ENCODE results near the gene CNFN. TPM values are rescaled to one million over a fixed set of nuclear protein-coding genes. Genes with fewer than 3 reads are reported as not detected.
A peak's percentile ranks its signal among the peaks of the same experiment; 100 is the strongest.

Gene CNFN
- total RNA-seq, 1 experiment from 2014 or later = not detected

DNA sequence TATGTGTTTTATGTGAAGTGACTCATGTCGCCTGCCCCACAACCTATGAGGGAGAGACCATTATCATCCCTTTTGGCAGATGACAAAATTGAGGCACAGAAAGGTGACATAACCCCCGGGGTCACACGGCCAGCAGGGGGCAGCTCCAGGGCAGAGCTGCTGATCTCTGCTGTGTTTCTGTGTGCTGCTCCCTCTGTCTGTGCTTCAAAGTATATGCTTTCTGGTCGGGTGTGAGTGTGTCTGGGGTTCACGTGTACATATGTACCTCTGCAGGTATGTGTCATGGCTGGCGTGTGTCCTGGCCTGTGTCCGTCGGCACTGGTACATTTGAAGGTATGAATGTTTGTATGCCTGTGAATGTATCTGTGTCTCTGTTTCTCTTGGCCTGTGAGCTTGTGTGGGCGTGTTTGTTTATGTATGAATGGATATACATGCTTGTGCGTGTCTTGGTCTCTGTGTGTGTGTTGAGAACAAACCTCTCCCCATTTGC lies 30.0 kb upstream of the CNFN start:
- H2AFZ ChIP-seq (ENCODE audit: low read length) = no peak overlapping the region
- H3K9ac ChIP-seq (ENCODE audit: low read length) = peak overlapping the region; percentile 18; the same call in 1 of the 2 replicates
- no peak overlapping the region for H3K4me3 ChIP-seq (ENCODE audit: low read length)
- peaks cover 31% of the 10 kb centered on the region; the same call in 1 of the 2 replicates for H4K20me1 ChIP-seq (ENCODE audit: insufficient read depth, low read depth, low read length)
- peaks cover 31% of the 10 kb centered on the region for H3K4me1 ChIP-seq (ENCODE audit: low read length)
- peaks cover 7% of the 10 kb centered on the region; the same call in 1 of the 2 replicates for H3K36me3 ChIP-seq (ENCODE audit: insufficient read depth, low read length)
- no peaks in the 10 kb centered on the region for H3K9me2 ChIP-seq (replicated peaks; ENCODE audit: insufficient read depth, low read length)
- H3K9me3 ChIP-seq (ENCODE audit: low read length) = no peaks in the 10 kb centered on the region
- peak overlapping the region; percentile 92; the same call in 1 of the 2 replicates for H3K27ac ChIP-seq (ENCODE audit: low read length)
- no peaks in the 10 kb centered on the region for H3K27me3 ChIP-seq (ENCODE audit: low read length)
- DNase-seq = peak; percentile 92
- H3K79me2 ChIP-seq (ENCODE audit: low read length) = peaks cover 48% of the 10 kb centered on the region
- peak overlapping the region; percentile 73 for H3K4me2 ChIP-seq (ENCODE audit: low read depth, low read length, poor library complexity, severe bottlenecking)

GRCh38 chr19:42419309-42419708 lies 29.2 kb upstream of the CNFN start:
- Histone ChIP-seq H3K4me1 (ENCODE audit: low read length) (peaks cover 31% of the 10 kb centered on the region), H3K4me3 (ENCODE audit: low read length) (no peak overlapping the region), H3K4me2 (ENCODE audit: low read depth, low read length, poor library complexity, severe bottlenecking) (no peak overlapping the region), H4K20me1 (ENCODE audit: insufficient read depth, low read depth, low read length) (peaks cover 31% of the 10 kb centered on the region; the same call in 1 of the 2 replicates), H3K79me2 (ENCODE audit: low read length) (peaks cover 50% of the 10 kb centered on the region), H3K9ac (ENCODE audit: low read length) (no peak overlapping the region), H3K9me2 (replicated peaks; ENCODE audit: insufficient read depth, low read length) (no peaks in the 10 kb centered on the region), H3K27me3 (ENCODE audit: low read length) (no peaks in the 10 kb centered on the region), H3K27ac (ENCODE audit: low read length) (no peak overlapping the region), H3K9me3 (ENCODE audit: low read length) (no peaks in the 10 kb centered on the region), H3K36me3 (ENCODE audit: insufficient read depth, low read length) (peaks cover 7% of the 10 kb centered on the region; the same call in 1 of the 2 replicates), H2AFZ (ENCODE audit: low read length) (no peak overlapping the region)
- DNase-seq = no peak

GRCh38 chr19:42412661-42413076 lies 22.6 kb upstream of the CNFN start:
- no peaks in the 10 kb centered on the region for H3K27me3 ChIP-seq (ENCODE audit: low read length)
- H4K20me1 ChIP-seq (ENCODE audit: insufficient read depth, low read depth, low read length) = peaks cover 12% of the 10 kb centered on the region; the same call in 1 of the 2 replicates
- H3K4me3 ChIP-seq (ENCODE audit: low read length) = no peak overlapping the region
- 0 out of 2 replicates have a peak, but pooled peaks cover 4% of the 10 kb centered on the region for H3K36me3 ChIP-seq (ENCODE audit: insufficient read depth, low read length)
- H3K27ac ChIP-seq (ENCODE audit: low read length) = no peak overlapping the region
- H3K4me2 ChIP-seq (ENCODE audit: low read depth, low read length, poor library complexity, severe bottlenecking) = no peak overlapping the region
- peaks cover 17% of the 10 kb centered on the region for H3K79me2 ChIP-seq (ENCODE audit: low read length)
- no peak for DNase-seq
- H3K9me2 ChIP-seq (replicated peaks; ENCODE audit: insufficient read depth, low read length) = no peaks in the 10 kb centered on the region
- no peaks in the 10 kb centered on the region for H3K4me1 ChIP-seq (ENCODE audit: low read length)
- H3K9ac ChIP-seq (ENCODE audit: low read length) = no peak overlapping the region
- no peaks in the 10 kb centered on the region for H3K9me3 ChIP-seq (ENCODE audit: low read length)
- H2AFZ ChIP-seq (ENCODE audit: low read length) = no peak overlapping the region

- Histone ChIP-seq H3K27me3 (ENCODE audit: low read length) (no peaks in the 10 kb centered on the region), H4K20me1 (ENCODE audit: insufficient read depth, low read depth, low read length) (peaks cover 12% of the 10 kb centered on the region; the same call in 1 of the 2 replicates), H3K36me3 (ENCODE audit: insufficient read depth, low read length) (0 out of 2 replicates have a peak, but pooled peaks cover 4% of the 10 kb centered on the region), H3K79me2 (ENCODE audit: low read length) (peaks cover 14% of the 10 kb centered on the region), H3K4me1 (ENCODE audit: low read length) (no peaks in the 10 kb centered on the region), H3K9me2 (replicated peaks; ENCODE audit: insufficient read depth, low read length) (no peaks in the 10 kb centered on the region), H3K4me3 (ENCODE audit: low read length) (no peak overlapping the region), H2AFZ (ENCODE audit: low read length) (no peak overlapping the region), H3K9me3 (ENCODE audit: low read length) (no peaks in the 10 kb centered on the region), H3K9ac (ENCODE audit: low read length) (no peak overlapping the region), H3K27ac (ENCODE audit: low read length) (no peak overlapping the region), H3K4me2 (ENCODE audit: low read depth, low read length, poor library complexity, severe bottlenecking) (no peak overlapping the region)
- no peak for DNase-seq
These were observed 22.1 kb upstream of the CNFN start for GRCh38 chr19:42412227-42412626.

DNA sequence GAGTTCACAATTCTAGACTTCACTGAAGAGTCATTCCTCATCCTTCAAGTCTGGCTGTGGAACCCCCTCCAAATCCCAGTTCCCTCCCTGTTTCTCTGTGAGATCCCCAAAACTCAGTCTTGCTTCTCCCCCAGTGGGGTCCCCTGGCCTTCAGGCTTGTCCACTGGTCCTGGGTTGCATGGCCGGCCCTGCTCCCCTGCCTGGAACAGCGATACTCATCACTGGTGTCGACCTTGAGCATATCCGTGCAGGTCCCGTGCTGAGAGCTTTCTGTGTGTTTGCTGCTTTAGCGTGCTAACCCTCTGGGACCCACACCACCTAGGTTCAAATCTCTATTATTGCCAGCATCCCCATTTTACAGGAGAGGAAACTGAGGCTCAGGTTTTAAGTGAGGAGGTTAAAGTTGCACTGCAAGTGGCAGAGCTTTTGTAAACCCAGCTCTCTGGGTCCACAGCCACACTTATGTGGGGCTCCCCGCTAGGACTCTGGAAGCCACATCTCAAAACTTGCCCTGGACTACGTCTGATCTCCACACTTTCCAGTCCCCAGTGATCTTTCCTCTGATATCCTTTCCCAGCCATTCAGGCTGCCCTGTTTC lies 21.6 kb upstream of the CNFN start:
- Histone ChIP-seq H3K27ac (ENCODE audit: low read length) (no peak overlapping the region), H4K20me1 (ENCODE audit: insufficient read depth, low read depth, low read length) (peaks cover 12% of the 10 kb centered on the region; the same call in 1 of the 2 replicates)
- no peak for DNase-seq

DNA sequence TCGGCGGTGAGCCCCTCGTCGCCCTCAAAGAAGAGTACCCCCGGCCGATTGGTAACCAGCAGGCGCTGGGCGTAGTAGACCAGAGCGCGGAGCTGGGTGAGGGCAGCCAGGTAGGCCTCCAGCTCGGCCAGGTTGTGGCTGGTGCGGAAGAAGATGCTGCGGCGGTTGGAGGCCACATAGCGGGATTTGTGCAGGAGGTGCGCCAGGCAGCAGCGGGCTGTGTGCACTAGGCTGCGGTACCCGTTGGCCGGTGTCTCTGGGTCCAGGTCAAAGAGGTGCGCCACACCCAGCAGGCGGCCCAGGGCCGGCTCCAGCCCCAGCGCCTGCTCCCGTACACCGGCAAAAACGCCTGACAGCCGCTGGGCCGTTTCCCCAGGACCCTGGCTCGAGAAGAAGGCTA lies 20.3 kb upstream of the CNFN start:
- DNase-seq = no peak
- H3K9ac ChIP-seq (ENCODE audit: low read length) = no peak overlapping the region
- H3K79me2 ChIP-seq (ENCODE audit: low read length) = peaks cover 11% of the 10 kb centered on the region; the same call in 1 of the 2 replicates
- H3K36me3 ChIP-seq (ENCODE audit: insufficient read depth, low read length) = peaks cover 8% of the 10 kb centered on the region
- no peaks in the 10 kb centered on the region for H3K9me3 ChIP-seq (ENCODE audit: low read length)
- no peak overlapping the region for H3K27ac ChIP-seq (ENCODE audit: low read length)
- peaks cover 15% of the 10 kb centered on the region; the same call in 1 of the 2 replicates for H4K20me1 ChIP-seq (ENCODE audit: insufficient read depth, low read depth, low read length)
- no peaks in the 10 kb centered on the region for H3K27me3 ChIP-seq (ENCODE audit: low read length)
- H3K9me2 ChIP-seq (replicated peaks; ENCODE audit: insufficient read depth, low read length) = no peaks in the 10 kb centered on the region
- no peak overlapping the region for H3K4me3 ChIP-seq (ENCODE audit: low read length)
- no peak overlapping the region for H3K4me2 ChIP-seq (ENCODE audit: low read depth, low read length, poor library complexity, severe bottlenecking)
- H3K4me1 ChIP-seq (ENCODE audit: low read length) = no peaks in the 10 kb centered on the region
- no peak overlapping the region for H2AFZ ChIP-seq (ENCODE audit: low read length)

More for the DNA sequence above, 21.6 kb upstream of the CNFN start:
- Histone ChIP-seq H3K4me1 (ENCODE audit: low read length) (no peaks in the 10 kb centered on the region), H3K4me3 (ENCODE audit: low read length) (no peak overlapping the region), H3K36me3 (ENCODE audit: insufficient read depth, low read length) (0 out of 2 replicates have a peak, but pooled peaks cover 4% of the 10 kb centered on the region), H3K9ac (ENCODE audit: low read length) (no peak overlapping the region), H2AFZ (ENCODE audit: low read length) (no peak overlapping the region), H3K4me2 (ENCODE audit: low read depth, low read length, poor library complexity, severe bottlenecking) (no peak overlapping the region), H3K27me3 (ENCODE audit: low read length) (no peaks in the 10 kb centered on the region), H3K9me2 (replicated peaks; ENCODE audit: insufficient read depth, low read length) (no peaks in the 10 kb centered on the region), H3K79me2 (ENCODE audit: low read length) (peaks cover 13% of the 10 kb centered on the region), H3K9me3 (ENCODE audit: low read length) (no peaks in the 10 kb centered on the region)

GRCh38 chr19:42409477-42409876 lies 19.4 kb upstream of the CNFN start:
- H3K9me2 ChIP-seq (replicated peaks; ENCODE audit: insufficient read depth, low read length) = no peaks in the 10 kb centered on the region
- no peak overlapping the region for H3K27ac ChIP-seq (ENCODE audit: low read length)
- peaks cover 10% of the 10 kb centered on the region; the same call in 1 of the 2 replicates for H3K79me2 ChIP-seq (ENCODE audit: low read length)
- no peak overlapping the region for H3K4me3 ChIP-seq (ENCODE audit: low read length)
- peaks cover 15% of the 10 kb centered on the region; the same call in 1 of the 2 replicates for H4K20me1 ChIP-seq (ENCODE audit: insufficient read depth, low read depth, low read length)
- no peaks in the 10 kb centered on the region for H3K27me3 ChIP-seq (ENCODE audit: low read length)
- H3K36me3 ChIP-seq (ENCODE audit: insufficient read depth, low read length) = peaks cover 14% of the 10 kb centered on the region
- H3K9me3 ChIP-seq (ENCODE audit: low read length) = no peaks in the 10 kb centered on the region
- no peak overlapping the region for H3K9ac ChIP-seq (ENCODE audit: low read length)
- H2AFZ ChIP-seq (ENCODE audit: low read length) = no peak overlapping the region
- DNase-seq = no peak
- H3K4me1 ChIP-seq (ENCODE audit: low read length) = no peaks in the 10 kb centered on the region
- no peak overlapping the region for H3K4me2 ChIP-seq (ENCODE audit: low read depth, low read length, poor library complexity, severe bottlenecking)

DNA sequence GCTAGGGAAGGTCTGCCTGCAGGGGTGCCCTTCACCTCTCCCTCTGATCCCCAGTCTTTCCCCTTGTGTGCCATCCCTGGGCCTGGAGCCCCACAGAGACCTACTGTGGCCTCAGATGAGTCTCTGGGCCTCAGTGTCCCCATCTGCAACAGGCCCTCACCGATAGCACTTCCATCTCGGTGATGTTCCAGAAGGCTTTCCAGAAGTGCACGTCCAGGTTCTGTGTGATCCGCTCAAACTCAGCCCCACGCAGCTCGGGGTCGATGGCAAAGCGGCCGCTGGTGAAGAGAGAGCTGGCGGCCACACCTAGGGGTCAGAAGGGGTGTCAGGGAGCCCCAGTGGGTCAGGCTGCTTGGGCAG lies 17.7 kb upstream of the CNFN start:
- peaks cover 1% of the 10 kb centered on the region for H3K4me1 ChIP-seq (ENCODE audit: low read length)
- DNase-seq = no peak
- H3K27ac ChIP-seq (ENCODE audit: low read length) = no peak overlapping the region
- H2AFZ ChIP-seq (ENCODE audit: low read length) = no peak overlapping the region
- H3K4me3 ChIP-seq (ENCODE audit: low read length) = no peak overlapping the region
- no peaks in the 10 kb centered on the region for H3K27me3 ChIP-seq (ENCODE audit: low read length)
- no peak overlapping the region for H3K9ac ChIP-seq (ENCODE audit: low read length)
- peaks cover 14% of the 10 kb centered on the region for H3K36me3 ChIP-seq (ENCODE audit: insufficient read depth, low read length)
- no peaks in the 10 kb centered on the region for H3K9me2 ChIP-seq (replicated peaks; ENCODE audit: insufficient read depth, low read length)
- H3K4me2 ChIP-seq (ENCODE audit: low read depth, low read length, poor library complexity, severe bottlenecking) = no peak overlapping the region
- peaks cover 15% of the 10 kb centered on the region; the same call in 1 of the 2 replicates for H4K20me1 ChIP-seq (ENCODE audit: insufficient read depth, low read depth, low read length)
- 0 out of 2 replicates have a peak, but pooled peaks cover 5% of the 10 kb centered on the region for H3K79me2 ChIP-seq (ENCODE audit: low read length)
- H3K9me3 ChIP-seq (ENCODE audit: low read length) = no peaks in the 10 kb centered on the region

Measured in Karpas-422 (cell line).